Right lobe of liver (tissue), 6 donors: Measurements from ENCODE around the gene SNU13. TPM values are rescaled to one million over a fixed set of nuclear protein-coding genes. Genes with fewer than 3 reads are reported as not detected.

Experiments used
- ATAC-seq, 4 donors: fragments of 200-7000 bp; cut with Tn5 transposase; one replicate each; pipeline ENCODE4 v1.9.1; 2020; ENCODE audit warnings: mild to moderate bottlenecking in 4 of 4, moderate library complexity in 4 of 4
- DNase-seq, 3 donors: peaks; one replicate each; pipeline ENCODE4 v3.0.0-alpha.2; 2020
- H3K27ac ChIP-seq, 3 donors: fragments of 200-600 bp; one replicate each; pipeline ENCODE4 v1.8.0; 2022
- H3K27me3 ChIP-seq, 2 donors: fragments of 200-600 bp; one replicate each; pipeline ENCODE4 v1.8.0; 2022
- H3K36me3 ChIP-seq, 4 donors: fragments of 200-600 bp; sonication (generic) in 1 of 4; one replicate each; pipeline versions ENCODE4 v1.5.1 to v1.8.0; 2017 to 2022; ENCODE audit warnings: control low read depth in 1 of 4
- H3K4me1 ChIP-seq, 4 donors: fragments of 200-600 bp; sonication (generic) in 1 of 4; one replicate each; pipeline versions ENCODE4 v1.5.1 to v1.8.0; 2017 to 2022; ENCODE audit warnings: control low read depth in 1 of 4
- H3K4me3 ChIP-seq, 3 donors: fragments of 200-600 bp; one replicate each; pipeline ENCODE4 v1.8.0; 2022
- H3K9me3 ChIP-seq, 4 donors: fragments of 200-600 bp; sonication (generic) in 1 of 4; one replicate each; pipeline versions ENCODE4 v1.5.1 to v1.8.0; 2017 to 2022; ENCODE audit warnings: control low read depth in 1 of 4
- POLR2A ChIP-seq: fragments of 450-650 bp; IDR thresholded peaks from one replicate; pipeline ENCODE4 v1.6.1; 2017; ENCODE audit warnings: antibody characterized with exemption, mild to moderate bottlenecking
- WGBS: methylation state at CpG from one replicate; pipeline ENCODE4 v1.1.6; 2018; ENCODE audit warnings: low coverage, low lambda C conversion rate; ENCODE audit not compliant: insufficient coverage; ENCODE audit errors: missing lambda C conversion rate; 5-methylcytosine and 5-hydroxymethylcytosine counted together
- intact Hi-C, 2 donors: fragments of 100-400 bp; cut with DNase I; formaldehyde crosslinking; loops; one replicate each; pipeline versions ENCODE4 v1.11.2 to v1.14.1; 2022
- small RNA-seq, 2 experiments: library from RNA; depleted of rRNA; stranded (forward); fragments of <200 nt; gene quantifications; one replicate each; pipeline ENCODE3, GENCODE V24; 2016
- total RNA-seq, 6 experiments: library from RNA; depleted of rRNA in 2 of 6; stranded (reverse); fragments of >200 nt in 2 of 6; fragmentation: NEBNext Ultra II Directional in 3 of 6; extraction: Animal tissue kit (Norgen Biotek cat#: 25700) in 3 of 6; gene quantifications; one replicate each; pipeline versions ENCODE4 v1.1.0 to v1.2.4, GENCODE V29; 2016 to 2023
- TF ChIP-seq, protein P1 (sequence below), 4 donors: fragments of 200-600 bp in 3 of 4; fragments of 450-650 bp in 1 of 4; IDR thresholded peaks; one replicate each; pipeline versions ENCODE4 v1.5.1 to v1.8.0; 2016 to 2022; ENCODE audit warnings: antibody characterized with exemption in 4 of 4, mild to moderate bottlenecking in 2 of 4
- donor health status: DM: no; HTN: yes; CAD: no.
- donor health status: DM: no; HTN: no; CAD: no.
- donor health status: DM: no; HTN: no; CAD: no.
- donor health status: DM: no; HTN: yes; CAD: no.
- donor health status: DM: no; HTN: yes; CAD: no.

The SNU13 gene
- total RNA-seq, 6 experiments from 2014 or later = 43.1 to 65.4 (median 50.1) TPM

GRCh38 chr22:41625577-41625976 is 63.1 kb downstream of the SNU13 start:
- intact Hi-C loops = no loop called here
- no peak for TF ChIP-seq POLR2A
- TF ChIP-seq, protein P1, sequence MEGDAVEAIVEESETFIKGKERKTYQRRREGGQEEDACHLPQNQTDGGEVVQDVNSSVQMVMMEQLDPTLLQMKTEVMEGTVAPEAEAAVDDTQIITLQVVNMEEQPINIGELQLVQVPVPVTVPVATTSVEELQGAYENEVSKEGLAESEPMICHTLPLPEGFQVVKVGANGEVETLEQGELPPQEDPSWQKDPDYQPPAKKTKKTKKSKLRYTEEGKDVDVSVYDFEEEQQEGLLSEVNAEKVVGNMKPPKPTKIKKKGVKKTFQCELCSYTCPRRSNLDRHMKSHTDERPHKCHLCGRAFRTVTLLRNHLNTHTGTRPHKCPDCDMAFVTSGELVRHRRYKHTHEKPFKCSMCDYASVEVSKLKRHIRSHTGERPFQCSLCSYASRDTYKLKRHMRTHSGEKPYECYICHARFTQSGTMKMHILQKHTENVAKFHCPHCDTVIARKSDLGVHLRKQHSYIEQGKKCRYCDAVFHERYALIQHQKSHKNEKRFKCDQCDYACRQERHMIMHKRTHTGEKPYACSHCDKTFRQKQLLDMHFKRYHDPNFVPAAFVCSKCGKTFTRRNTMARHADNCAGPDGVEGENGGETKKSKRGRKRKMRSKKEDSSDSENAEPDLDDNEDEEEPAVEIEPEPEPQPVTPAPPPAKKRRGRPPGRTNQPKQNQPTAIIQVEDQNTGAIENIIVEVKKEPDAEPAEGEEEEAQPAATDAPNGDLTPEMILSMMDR (IDR thresholded peaks at IDR 0.05) = no peak
- ATAC-seq (no peak), DNase-seq (peak in 1 of 3 donors; percentile 29)
- Histone ChIP-seq H3K9me3 (no peaks in the 10 kb centered on the region), H3K27me3 (no peaks in the 10 kb centered on the region), H3K4me1 (peaks cover 0 to 12% (median 4%) of the 10 kb centered on the region in 4 donors), H3K36me3 (peaks cover 0 to 79% (median 34%) of the 10 kb centered on the region in 4 donors), H3K27ac (peak overlapping the region in 1 of 3 donors; percentile 0), H3K4me3 (no peak overlapping the region)
- 61% methylated on average over 6 of the region's 7 CpGs for WGBS

Small RNA genes lying within 50 kb of the gene (small RNA-seq; reads per million reads assigned to genes)
- gene HMGN2P10 (0 reads per million in 2 experiments), gene RF00019 (0 reads per million in 2 experiments), gene RNU6-476P (0 reads per million in 2 experiments), gene RNU6ATAC22P (0 reads per million in 2 experiments)

Other genes starting within 250 kb of the SNU13 start
- gene TOB2, start 242.1 kb downstream of the SNU13 start, total RNA-seq = 10 to 100 TPM; 11.6 to 33.4 (median 19.4) TPM
- 10 to 100 TPM; 12.1 to 20.7 (median 14.5) TPM for gene PHF5A, start 220.2 kb downstream of the SNU13 start, total RNA-seq
- 100 to 1,000 TPM in 2 of 6 experiments, 10 to 100 TPM in 4; 62.6 to 135 (median 66.8) TPM for gene ACO2, start 219.8 kb downstream of the SNU13 start, total RNA-seq
- gene POLR3H, start 144.4 kb downstream of the SNU13 start, total RNA-seq = 10 to 100 TPM in 5 of 6 experiments, 1 to 10 TPM in 1; 9.5 to 23.0 (median 18.0) TPM
- gene CSDC2, start 127.9 kb downstream of the SNU13 start, total RNA-seq = 1 to 10 TPM in 1 of 6 experiments, under 1 TPM in 4, not detected in 1; 0.31 to 3.8 (median 0.37) TPM
- 10 to 100 TPM; 21.6 to 45.1 (median 36.2) TPM for gene PMM1, start 99.0 kb downstream of the SNU13 start, total RNA-seq
- 10 to 100 TPM; 34.8 to 49.5 (median 40.9) TPM for gene DESI1, start 67.8 kb downstream of the SNU13 start, total RNA-seq
- 100 to 1,000 TPM in 2 of 6 experiments, 10 to 100 TPM in 4; 71.0 to 122 (median 91.1) TPM for gene XRCC6, start 67.6 kb downstream of the SNU13 start, total RNA-seq
- 1 to 10 TPM in 1 of 6 experiments, under 1 TPM in 5; 0.37 to 1.0 (median 0.60) TPM for gene MEI1, start 10.6 kb upstream of the SNU13 start, total RNA-seq
- gene CCDC134, start 111.8 kb upstream of the SNU13 start, total RNA-seq = 1 to 10 TPM; 2.6 to 5.2 (median 3.4) TPM
- 10 to 100 TPM; 26.7 to 63.4 (median 37.2) TPM for gene SREBF2, start 144.2 kb upstream of the SNU13 start, total RNA-seq
- gene SHISA8, start 226.2 kb upstream of the SNU13 start, total RNA-seq = not detected
- under 1 TPM in 4 of 6 experiments, not detected in 2; 0.04 to 0.22 (median 0.18) TPM for gene TNFRSF13C, start 237.9 kb upstream of the SNU13 start, total RNA-seq